ENCODE measurements around the gene PKNOX1. TPM values are rescaled to one million over a fixed set of nuclear protein-coding genes. Genes with fewer than 3 reads are reported as not detected.

PKNOX1 gene
- total and polyA plus RNA-seq, 8 donors, result 16.8 to 32.0 (median 24.9) TPM

- no peak overlapping the region for H3K4me3 ChIP-seq
- intact Hi-C loops (cut with DNase I), result no loop called here
- H3K4me1 ChIP-seq, result no peaks in the 10 kb centered on the region
- ATAC-seq (no peak), DNase-seq (no peak)
- H3K36me3 ChIP-seq, result peaks cover 0 to 75% of the 10 kb centered on the region in 2 donors
- no peak for TF ChIP-seq CTCF (IDR thresholded peaks at IDR 0.05)
- H3K27me3 ChIP-seq, result no peaks in the 10 kb centered on the region
- no peak overlapping the region for H3K27ac ChIP-seq
- no peaks in the 10 kb centered on the region for H3K9me3 ChIP-seq
Observed at GRCh38 chr21:43006874-43007208, 32.5 kb downstream of the PKNOX1 start.

GRCh38 chr21:43012596-43012995 is 38.2 kb downstream of the PKNOX1 start:
- H3K4me1 ChIP-seq, result no peaks in the 10 kb centered on the region
- intact Hi-C loops (cut with DNase I), result no loop called here
- H3K27me3 ChIP-seq, result no peaks in the 10 kb centered on the region
- H3K4me3 ChIP-seq, result no peak overlapping the region
- ATAC-seq (no peak), DNase-seq (no peak)
- no peaks in the 10 kb centered on the region for H3K9me3 ChIP-seq
- peaks cover 0 to 89% of the 10 kb centered on the region in 2 donors for H3K36me3 ChIP-seq
- no peak overlapping the region for H3K27ac ChIP-seq
- TF ChIP-seq CTCF (IDR thresholded peaks at IDR 0.05), result no peak

- Histone ChIP-seq H3K4me1 (no peaks in the 10 kb centered on the region), H3K9me3 (no peaks in the 10 kb centered on the region), H3K36me3 (peaks cover 0 to 83% of the 10 kb centered on the region in 2 donors), H3K4me3 (no peak overlapping the region), H3K27ac (no peak overlapping the region), H3K27me3 (no peaks in the 10 kb centered on the region)
- DNase-seq (no peak), ATAC-seq (no peak)
- TF ChIP-seq CTCF (IDR thresholded peaks at IDR 0.05), result no peak
- intact Hi-C loops (cut with DNase I), result no loop called here
Observed at GRCh38 chr21:43015906-43016540, 41.7 kb downstream of the PKNOX1 start.

GRCh38 chr21:43016728-43017127 is 42.4 kb downstream of the PKNOX1 start:
- H3K4me1 ChIP-seq, result no peaks in the 10 kb centered on the region
- no peaks in the 10 kb centered on the region for H3K27me3 ChIP-seq
- intact Hi-C loops (cut with DNase I), result no loop called here
- TF ChIP-seq CTCF (IDR thresholded peaks at IDR 0.05), result no peak
- H3K36me3 ChIP-seq, result peaks cover 0 to 83% of the 10 kb centered on the region in 2 donors
- H3K4me3 ChIP-seq, result no peak overlapping the region
- H3K9me3 ChIP-seq, result no peaks in the 10 kb centered on the region
- DNase-seq (no peak), ATAC-seq (no peak)
- H3K27ac ChIP-seq, result no peak overlapping the region

GRCh38 chr21:43018519-43018918 is 44.2 kb downstream of the PKNOX1 start:
- TF ChIP-seq CTCF (IDR thresholded peaks at IDR 0.05), result no peak
- Histone ChIP-seq H3K27ac (no peak overlapping the region), H3K9me3 (no peaks in the 10 kb centered on the region), H3K4me3 (no peak overlapping the region), H3K27me3 (no peaks in the 10 kb centered on the region), H3K36me3 (peaks cover 0 to 83% of the 10 kb centered on the region in 2 donors), H3K4me1 (no peaks in the 10 kb centered on the region)
- intact Hi-C loops (cut with DNase I), result no loop called here
- ATAC-seq (no peak), DNase-seq (no peak)
